Activated T-cell treated with anti-CD3 and anti-CD28 coated beads, Interleukin-2, amount 50 U/mL, for 48 hours (primary cell): Measurements from ENCODE around the gene TAC3.
"Not testable (repeated sequence)": the region's sequence is repeated elsewhere in the genome, so short reads cannot be mapped to it uniquely, and the experiment has no call there.

ENCODE experiments used
- DNase-seq, 2 experiments: peaks; one replicate each; pipeline ENCODE4 v3.0.0-alpha.2; 2020

TAC3 gene

DNA sequence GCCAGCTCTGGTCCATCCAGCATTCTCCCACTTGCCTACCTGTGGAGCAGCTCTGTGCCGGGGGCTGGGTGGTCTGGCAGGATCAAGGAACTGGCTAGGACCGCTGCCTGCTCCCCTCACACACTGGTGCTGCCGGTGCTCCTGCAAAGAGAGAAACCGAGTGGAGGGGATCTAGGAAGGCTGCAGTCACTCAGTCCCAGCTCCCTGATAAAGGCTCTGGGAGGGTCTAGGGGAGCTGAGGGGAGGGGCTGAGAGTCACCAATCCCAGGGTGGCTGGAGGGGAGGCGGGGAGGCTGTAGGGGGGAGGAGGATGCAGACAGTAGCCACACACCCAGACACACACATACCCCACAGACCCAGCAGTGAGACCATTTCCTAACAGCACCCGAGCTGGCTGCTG, at the start of gene TAC3:
Gene TAC3, minus strand, starts transcription at position 182 of the 400 bp plus-strand sequence. CDS start 732 bp downstream, outside the sequence.
- no peak for DNase-seq

- no peak for DNase-seq
These were observed 47.8 kb upstream of the TAC3 start for GRCh38 chr12:57063991-57064685.

DNA sequence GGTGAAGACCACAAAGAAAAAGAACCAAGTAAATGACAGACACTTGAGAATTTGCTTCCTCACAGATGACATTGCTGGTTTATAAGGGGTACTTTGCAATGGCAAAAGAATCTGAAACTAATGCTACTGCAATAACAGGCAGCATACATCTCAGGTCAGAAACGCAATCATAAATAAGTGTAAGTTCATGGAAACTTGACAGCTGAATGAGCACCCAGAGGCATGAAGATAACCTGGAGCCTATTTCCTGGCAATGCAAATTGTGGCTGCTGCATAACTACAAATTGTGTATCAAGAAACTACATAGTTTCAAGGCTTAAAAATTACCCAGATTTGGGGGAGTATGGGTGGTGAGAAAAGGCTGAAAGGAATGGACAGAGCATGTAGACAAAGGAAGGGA, 42.1 kb upstream of the TAC3 start:
- no peak for DNase-seq

GRCh38 chr12:57057067-57057751, 40.9 kb upstream of the TAC3 start:
- DNase-seq: no peak

GRCh38 chr12:57055824-57056223, 39.5 kb upstream of the TAC3 start:
- no peak for DNase-seq

GRCh38 chr12:57053901-57054300, 37.6 kb upstream of the TAC3 start:
- not testable (repeated sequence) for DNase-seq

DNA sequence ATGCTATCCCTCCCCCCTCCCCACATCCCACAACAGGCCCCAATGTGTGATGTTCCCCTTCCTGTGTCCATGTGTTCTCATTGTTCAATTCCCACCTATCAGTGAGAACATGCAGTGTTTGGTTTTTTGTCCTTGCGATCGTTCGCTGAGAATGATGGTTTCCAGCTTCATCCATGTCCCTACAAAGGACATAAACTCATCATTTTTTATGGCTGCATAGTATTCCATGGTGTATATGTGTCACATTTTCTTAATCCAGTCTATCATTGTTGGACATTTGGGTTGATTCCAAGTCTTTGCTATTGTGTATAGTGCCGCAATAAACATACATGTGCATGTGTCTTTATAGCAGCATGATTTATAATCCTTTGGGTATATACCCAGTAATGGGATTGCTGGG, 36.8 kb upstream of the TAC3 start:
- not testable (repeated sequence) for DNase-seq

DNA sequence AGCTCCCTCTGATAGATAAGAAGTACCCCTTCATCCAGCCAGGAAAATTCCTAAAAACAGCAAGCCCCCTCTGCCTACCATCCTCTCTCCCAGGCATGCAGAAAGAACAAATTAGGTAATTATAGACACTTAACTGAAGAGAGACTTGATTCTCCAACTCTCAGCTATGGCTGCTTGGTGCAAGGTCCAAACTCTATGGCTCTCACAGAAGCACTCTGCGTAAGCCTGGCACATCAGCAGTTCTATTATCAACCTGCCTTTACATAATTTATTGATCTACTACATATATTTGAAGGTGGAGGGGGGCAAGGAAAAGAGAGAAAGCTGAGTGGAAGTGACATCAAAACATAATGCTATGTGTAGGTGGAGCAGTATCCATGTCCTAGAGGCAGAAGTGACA, 34.7 kb upstream of the TAC3 start:
- DNase-seq: no peak

- no peak for DNase-seq
These were observed 33.6 kb upstream of the TAC3 start, which contains the start of gene MYO1A for GRCh38 chr12:57049890-57050289. Gene MYO1A (minus strand): TSS chr12:57050129. CDS start chr12:57048323, 1,806 bp downstream.

DNA sequence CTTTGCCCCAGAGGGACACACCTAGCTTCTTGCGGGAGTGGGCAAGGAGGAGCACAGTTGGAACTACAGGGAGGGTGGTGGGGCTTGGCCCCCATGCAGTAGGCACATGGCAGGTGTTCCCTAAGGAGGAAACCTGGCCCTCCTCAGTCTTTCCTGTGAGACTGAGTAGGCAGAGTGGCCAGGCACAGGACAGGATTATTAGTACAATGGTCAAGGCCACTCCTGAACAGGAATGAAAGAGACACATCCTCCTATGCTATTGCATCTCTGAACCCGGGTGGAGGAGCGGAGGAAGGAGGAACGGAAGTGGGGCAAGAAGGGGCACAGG, 32.8 kb upstream of the TAC3 start:
- no peak for DNase-seq

GRCh38 chr12:57048423-57049118, 32.2 kb upstream of the TAC3 start:
- DNase-seq: no peak

GRCh38 chr12:57047981-57048380, 31.7 kb upstream of the TAC3 start:
- no peak for DNase-seq

- DNase-seq: peak; percentile 79 to 80
These were observed 30.9 kb upstream of the TAC3 start for GRCh38 chr12:57046947-57047890.

DNA sequence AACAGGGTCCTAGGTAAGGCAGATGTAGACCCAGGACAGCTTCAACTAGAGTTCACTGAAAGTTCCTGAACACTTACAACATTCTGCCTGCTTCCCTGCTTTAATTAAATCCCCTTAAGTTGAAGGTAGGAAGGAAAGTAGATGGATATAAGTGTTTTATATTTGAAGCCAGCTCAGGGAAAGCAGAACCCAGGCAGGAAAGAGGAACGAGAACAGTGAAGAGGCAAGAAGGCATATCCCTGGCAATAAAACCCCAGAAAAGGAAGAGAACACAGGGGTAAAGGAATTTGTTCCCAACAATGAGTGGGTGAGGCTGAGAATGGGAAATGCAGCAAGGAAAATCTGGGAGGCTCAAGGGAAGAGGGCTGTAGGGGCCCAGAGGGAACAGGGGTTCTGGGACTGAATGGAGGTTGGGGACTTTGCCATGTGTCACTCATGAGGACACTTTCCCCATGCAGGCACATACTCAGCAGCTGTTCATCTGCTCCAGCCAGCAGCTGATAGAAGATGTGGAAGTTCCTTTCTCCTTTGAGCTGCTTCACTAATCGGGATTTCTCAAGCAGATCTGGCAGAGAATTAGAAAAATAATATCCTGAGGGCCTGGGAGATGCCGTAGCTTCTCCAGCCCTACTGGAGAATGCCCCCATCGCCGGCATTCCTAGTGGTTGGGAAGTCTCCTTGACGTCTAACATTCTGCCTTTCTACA, 29.9 kb upstream of the TAC3 start:
- DNase-seq: no peak

DNA sequence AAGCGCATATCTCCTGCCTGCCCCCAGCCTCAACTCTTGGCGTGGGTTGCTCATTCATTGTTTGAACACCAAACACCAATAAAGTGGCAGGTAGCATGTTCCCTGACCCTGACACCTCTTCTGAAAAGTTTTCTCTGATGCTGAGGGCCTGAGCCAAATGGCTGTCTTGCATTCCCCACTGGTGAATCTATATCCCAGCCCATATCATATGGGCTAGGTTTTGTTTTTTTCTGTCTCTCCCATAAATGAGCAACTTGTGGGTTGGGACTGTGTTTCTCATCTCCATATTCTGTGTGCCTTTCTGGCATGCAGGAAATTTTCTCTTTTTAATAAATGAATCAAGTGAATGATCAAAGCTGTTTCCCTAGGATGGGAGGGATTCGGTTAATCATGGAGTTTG, 28.6 kb upstream of the TAC3 start:
- DNase-seq: no peak

DNA sequence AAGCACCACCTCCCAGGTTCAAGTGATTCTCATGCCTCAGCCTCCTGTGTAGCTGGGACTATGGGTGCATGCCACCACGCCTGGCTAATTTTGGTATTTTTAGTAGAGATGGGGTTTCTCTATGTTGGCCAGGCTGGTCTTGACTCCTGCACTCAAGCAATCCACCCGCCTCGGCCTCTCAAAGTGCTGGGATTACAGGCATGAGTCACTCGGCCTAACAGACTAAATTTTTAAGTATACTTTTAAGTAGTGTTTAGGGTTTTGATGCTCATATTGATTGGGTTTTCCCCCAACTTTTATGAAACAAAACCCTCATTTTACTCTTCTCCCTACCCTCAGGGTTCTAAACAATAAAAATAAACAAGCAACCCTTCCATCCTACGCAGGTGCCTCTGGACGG, 28.1 kb upstream of the TAC3 start:
- no peak for DNase-seq

GRCh38 chr12:57042695-57043094, 26.4 kb upstream of the TAC3 start:
- DNase-seq: no peak

- no peak for DNase-seq
These were observed 24.4 kb upstream of the TAC3 start for GRCh38 chr12:57040750-57041149.

- DNase-seq: no peak
These were observed 23.9 kb upstream of the TAC3 start for GRCh38 chr12:57040211-57040610.

DNA sequence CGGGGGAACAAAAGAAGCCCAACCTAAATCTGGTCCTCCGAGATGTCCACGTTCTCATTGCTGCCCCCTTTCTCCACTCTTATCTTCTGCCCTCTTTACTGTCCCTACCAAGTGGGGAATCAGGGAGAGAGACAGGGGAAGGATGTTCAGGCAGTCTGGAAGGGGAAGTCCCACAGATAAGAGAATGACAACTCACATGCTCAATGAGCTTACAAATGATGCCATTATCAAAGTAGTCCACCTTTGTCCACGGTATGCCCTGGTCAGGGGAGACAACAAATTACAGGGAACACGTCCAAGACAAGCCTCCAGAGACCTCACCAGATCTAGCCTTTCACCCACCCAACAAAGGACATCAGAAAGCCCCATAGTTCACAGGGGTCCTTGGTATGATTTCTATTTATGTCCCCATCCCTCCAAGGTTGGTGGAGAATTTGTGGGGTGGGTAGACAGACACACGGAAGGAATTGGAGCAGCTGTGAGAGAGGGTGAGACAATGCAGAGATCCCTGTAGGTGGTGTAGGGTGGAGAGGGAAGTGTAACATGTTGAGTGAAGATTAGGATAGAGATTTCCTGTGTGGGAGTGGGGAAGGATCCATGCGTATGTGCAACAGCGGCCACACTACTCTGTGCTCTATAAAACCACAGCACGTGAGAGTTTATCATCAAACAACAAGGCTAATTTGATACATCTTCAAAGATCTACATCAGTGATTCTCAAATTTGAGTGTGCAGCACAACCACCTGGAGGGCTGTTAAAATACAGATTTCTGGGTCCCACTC, 22.9 kb upstream of the TAC3 start:
- no peak for DNase-seq

DNA sequence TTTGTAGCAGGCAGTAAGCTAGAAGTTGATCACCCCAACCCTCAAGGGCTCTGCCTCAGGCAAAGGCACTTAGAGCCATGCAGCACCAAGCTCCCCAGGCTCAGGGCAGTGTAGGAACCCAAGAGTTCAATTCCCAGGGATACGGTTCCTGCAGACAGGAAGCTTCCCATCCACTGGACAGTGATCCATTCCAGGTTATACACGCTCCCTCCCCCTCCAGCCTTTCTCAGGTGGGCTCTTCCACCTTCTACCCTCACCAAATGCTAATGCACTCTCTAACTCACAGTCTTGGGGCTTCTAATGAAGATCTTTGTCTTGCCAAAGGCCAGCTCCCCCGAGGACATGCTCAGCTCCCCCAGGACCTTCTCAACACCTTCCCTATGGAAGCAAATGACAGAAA, 20.9 kb upstream of the TAC3 start:
- DNase-seq: no peak
